Endothelial cell of umbilical vein (primary cell): ENCODE data around the gene CRTC1. TPM values are rescaled to one million over a fixed set of nuclear protein-coding genes. Genes with fewer than 3 reads are reported as not detected.

Experiments
- BruUV-seq: library from RNA; stranded (reverse); fragments of 400-500 nt; replicated peaks from 2 replicates; lab custom pipeline; 2021; lab: Mats Ljungman, UMichigan
- CTCF ChIA-PET: fragments of 300-600, 350-600 bp; sonication (Branson Sonifier 250); formaldehyde crosslinking; loops from one replicate; lab custom pipeline; 2021; ENCODE audit warnings: antibody characterized with exemption, inconsistent platforms; lab: Charles Lee
- POLR2A ChIA-PET: fragments of 300-600, 350-600 bp; sonication (Branson Sonifier 250); formaldehyde crosslinking; loops from one replicate; lab custom pipeline; 2021; ENCODE audit warnings: antibody characterized with exemption, inconsistent platforms; lab: Charles Lee
- DNase-seq: peaks from one replicate; pipeline ENCODE4 v3.0.0-alpha.2; 2011; ENCODE audit warnings: low read depth, low spot score
- FAIRE-seq: peaks from 2 replicates; lab custom pipeline; 2011; peaks lifted over from hg19 to GRCh38; lab: Jason Lieb, UNC
- H2AFZ ChIP-seq: 2 replicates; pipeline ENCODE4 v1.6.0; 2012; ENCODE audit warnings: low read depth, low read length, control low read depth, inconsistent platforms
- H3K27ac ChIP-seq: 2 replicates; pipeline ENCODE4 v1.5.1; 2011; ENCODE audit warnings: low read depth, mild to moderate bottlenecking, control low read depth, low read length, moderate library complexity; ENCODE audit not compliant: insufficient read depth
- H3K27me3 ChIP-seq, 2 experiments: 2 replicates each; pipeline versions ENCODE4 v1.6.0 to v1.6.1; 2011; ENCODE audit warnings: low read length in 2 of 2, mixed read lengths in 1 of 2; ENCODE audit not compliant: control insufficient read depth in 2 of 2, insufficient read depth in 2 of 2
- H3K36me3 ChIP-seq, 2 experiments: 2 replicates in 1 of 2; 3 replicates in 1 of 2; pipeline ENCODE4 v1.5.1; 2011; ENCODE audit warnings: low read length in 2 of 2, mild to moderate bottlenecking in 1 of 2, moderate library complexity in 1 of 2; ENCODE audit not compliant: control insufficient read depth in 2 of 2, insufficient read depth in 2 of 2; ENCODE audit errors: extremely low read depth in 1 of 2
- H3K4me1 ChIP-seq: 3 replicates; pipeline ENCODE4 v1.5.1; 2011; ENCODE audit warnings: mild to moderate bottlenecking, low read length; ENCODE audit not compliant: control insufficient read depth, insufficient read depth; ENCODE audit errors: extremely low read depth
- H3K4me2 ChIP-seq: 2 replicates; pipeline ENCODE4 v1.6.1; 2011; ENCODE audit warnings: low read length, control low read depth, mixed read lengths; ENCODE audit not compliant: insufficient read depth
- H3K4me3 ChIP-seq, 3 experiments: fragments of 200-600 bp in 1 of 3; sonication (generic), shearing (Covaris generic) in 1 of 3; replicated peaks in 1 of 3; 2 replicates each; pipeline ENCODE4 v1.5.1; 2011 to 2016; ENCODE audit warnings: control low read depth in 3 of 3, low read length in 3 of 3, mild to moderate bottlenecking in 2 of 3, inconsistent platforms in 1 of 3, low read depth in 1 of 3, moderate library complexity in 1 of 3; ENCODE audit not compliant: insufficient read depth in 1 of 3
- H3K79me2 ChIP-seq: 2 replicates; pipeline ENCODE4 v1.6.0; 2012; ENCODE audit warnings: low read length, inconsistent platforms; ENCODE audit not compliant: control insufficient read depth, insufficient read depth
- H3K9ac ChIP-seq: replicated peaks from 2 replicates; pipeline ENCODE3; 2011; ENCODE audit warnings: low read length, control low read depth; ENCODE audit not compliant: insufficient read depth; ENCODE audit errors: extremely low read depth
- H3K9me1 ChIP-seq: replicated peaks from 3 replicates; pipeline ENCODE4 v1.6.0; 2011; ENCODE audit warnings: mild to moderate bottlenecking, low read length; ENCODE audit not compliant: control insufficient read depth, insufficient read depth; ENCODE audit errors: extremely low read depth
- H3K9me3 ChIP-seq: replicated peaks from 2 replicates; pipeline ENCODE4 v1.5.1; 2012; ENCODE audit warnings: low read length, inconsistent platforms; ENCODE audit not compliant: control insufficient read depth, insufficient read depth
- H4K20me1 ChIP-seq: replicated peaks from 2 replicates; pipeline ENCODE3; 2011; ENCODE audit warnings: mild to moderate bottlenecking, low read length; ENCODE audit not compliant: control insufficient read depth, insufficient read depth; ENCODE audit errors: extremely low read depth
- CTCF ChIP-seq, 2 donors: IDR thresholded peaks; 1 replicate in 1 of 2; 2 replicates in 1 of 2; pipeline ENCODE4 v1.5.1; 2011; ENCODE audit warnings: low read length in 2 of 2, mild to moderate bottlenecking in 2 of 2, moderate library complexity in 2 of 2, control low read depth in 1 of 2, inconsistent platforms in 1 of 2, low read depth in 1 of 2; ENCODE audit not compliant: insufficient read depth in 1 of 2; ENCODE audit errors: extremely low read depth in 1 of 2
- EZH2 ChIP-seq: IDR thresholded peaks from 2 replicates; pipeline ENCODE4 v1.6.1; 2012; ENCODE audit warnings: borderline replicate concordance, low read depth, mild to moderate bottlenecking, moderate library complexity, low read length, inconsistent platforms; ENCODE audit not compliant: severe bottlenecking
- FOS ChIP-seq: IDR thresholded peaks from 2 replicates; pipeline ENCODE4 v1.6.1; 2011; ENCODE audit warnings: mild to moderate bottlenecking, low read length, moderate library complexity, borderline replicate concordance; ENCODE audit not compliant: insufficient read depth
- GATA2 ChIP-seq: IDR thresholded peaks from 2 replicates; pipeline ENCODE4 v1.7.0; 2011; ENCODE audit warnings: low read depth, mild to moderate bottlenecking, moderate library complexity, mixed read lengths, low read length; ENCODE audit not compliant: insufficient read length, insufficient read depth
- JUN ChIP-seq: IDR thresholded peaks from 2 replicates; pipeline ENCODE4 v1.6.1; 2011; ENCODE audit warnings: borderline replicate concordance, low read depth; ENCODE audit not compliant: insufficient read length, insufficient read depth
- MAX ChIP-seq: IDR thresholded peaks from 2 replicates; pipeline ENCODE4 v1.6.1; 2011; ENCODE audit not compliant: insufficient read depth, insufficient read length
- MYC ChIP-seq: IDR thresholded peaks from one replicate; pipeline ENCODE4 v1.6.1; 2011; ENCODE audit warnings: mild to moderate bottlenecking, low read depth, low read length
- POLR2A ChIP-seq: IDR thresholded peaks from 2 replicates; pipeline ENCODE4 v1.6.1; 2012; ENCODE audit warnings: low read depth, mild to moderate bottlenecking, control low read depth, low read length
- POLR2AphosphoS5 ChIP-seq: IDR thresholded peaks from 2 replicates; pipeline ENCODE4 v1.6.1; 2012; ENCODE audit warnings: low read depth, mild to moderate bottlenecking, control low read depth, low read length, moderate library complexity; ENCODE audit not compliant: insufficient read depth
- dilution Hi-C: fragments of 300-500 bp; cut with MboI; formaldehyde crosslinking; loops from one replicate; pipeline ENCODE4 v1.15.0; 2019; ENCODE audit warnings: low sequenced_read_pairs; ENCODE audit not compliant: extremely low pct_ligation_motif_present
- intact Hi-C: fragments of 100-400 bp; cut with micrococcal nuclease; formaldehyde crosslinking; loops from one replicate; pipeline ENCODE4 v1.10.0; 2022
- polyA plus RNA-seq, 4 experiments: library from polyadenylated mRNA; depleted of rRNA in 3 of 4; stranded (reverse) in 3 of 4; unstranded in 1 of 4; fragments of >200 nt; gene quantifications; 2 replicates each; pipeline versions ENCODE4 v1.2.1 to v1.2.3, GENCODE V29; 2011 to 2012; ENCODE audit warnings: missing spikeins in 1 of 4
- total RNA-seq: library from RNA; stranded (reverse); gene quantifications from 2 replicates; pipeline ENCODE4 v1.2.3, GENCODE V29; 2021

Gene CRTC1
- total and polyA plus RNA-seq, 2 donors (not counting 3 experiments of a cell fraction or from before 2014, with no cell fraction given): 4.2 to 11.4 TPM

GRCh38 chr19:18770663-18771327, 87.3 kb downstream of the CRTC1 start:
- intact Hi-C loops: loop anchor here (5.0 kb wide), 1 partner anchor 77 kb away; no protein-coding TSS in a partner anchor
- Histone ChIP-seq H3K36me3 (no peaks in the 10 kb centered on the region), H3K79me2 (no peaks in the 10 kb centered on the region), H3K27me3 (no peaks in the 10 kb centered on the region), H4K20me1 (no peaks in the 10 kb centered on the region), H3K4me1 (no peaks in the 10 kb centered on the region), H3K9me1 (no peaks in the 10 kb centered on the region), H3K4me2 (no peak overlapping the region), H3K9me3 (no peaks in the 10 kb centered on the region), H3K27ac (no peak overlapping the region), H2AFZ (no peak overlapping the region), H3K4me3 (no peak overlapping the region), H3K9ac (no peak overlapping the region)
- ChIA-PET CTCF (interaction anchor here (2.4 kb wide), 1 partner anchor 76 kb away, joined by 16 read pairs; no protein-coding TSS in a partner anchor), POLR2A (no interaction called here)
- FAIRE-seq (no peak), DNase-seq (no peak)
- BruUV-seq: no TSS peak
- dilution Hi-C loops: no loop called here
- TF ChIP-seq POLR2A (no peak), JUN (no peak), FOS (no peak), GATA2 (no peak), EZH2 (no peak), POLR2AphosphoS5 (no peak), MAX (no peak), CTCF (IDR thresholded peaks at IDR 0.05; ENCODE audit: extremely low read depth in 1 of 2, insufficient read depth in 1 of 2, low read depth in 1 of 2, low read length in 2 of 2) (no peak), MYC (no peak)
